ENCODE results near the gene LRP10. TPM values are rescaled to one million over a fixed set of nuclear protein-coding genes. Genes with fewer than 3 reads are reported as not detected.

LRP10 gene
- total RNA-seq, 1 donor from 2014 or later, result 315 TPM

DNA sequence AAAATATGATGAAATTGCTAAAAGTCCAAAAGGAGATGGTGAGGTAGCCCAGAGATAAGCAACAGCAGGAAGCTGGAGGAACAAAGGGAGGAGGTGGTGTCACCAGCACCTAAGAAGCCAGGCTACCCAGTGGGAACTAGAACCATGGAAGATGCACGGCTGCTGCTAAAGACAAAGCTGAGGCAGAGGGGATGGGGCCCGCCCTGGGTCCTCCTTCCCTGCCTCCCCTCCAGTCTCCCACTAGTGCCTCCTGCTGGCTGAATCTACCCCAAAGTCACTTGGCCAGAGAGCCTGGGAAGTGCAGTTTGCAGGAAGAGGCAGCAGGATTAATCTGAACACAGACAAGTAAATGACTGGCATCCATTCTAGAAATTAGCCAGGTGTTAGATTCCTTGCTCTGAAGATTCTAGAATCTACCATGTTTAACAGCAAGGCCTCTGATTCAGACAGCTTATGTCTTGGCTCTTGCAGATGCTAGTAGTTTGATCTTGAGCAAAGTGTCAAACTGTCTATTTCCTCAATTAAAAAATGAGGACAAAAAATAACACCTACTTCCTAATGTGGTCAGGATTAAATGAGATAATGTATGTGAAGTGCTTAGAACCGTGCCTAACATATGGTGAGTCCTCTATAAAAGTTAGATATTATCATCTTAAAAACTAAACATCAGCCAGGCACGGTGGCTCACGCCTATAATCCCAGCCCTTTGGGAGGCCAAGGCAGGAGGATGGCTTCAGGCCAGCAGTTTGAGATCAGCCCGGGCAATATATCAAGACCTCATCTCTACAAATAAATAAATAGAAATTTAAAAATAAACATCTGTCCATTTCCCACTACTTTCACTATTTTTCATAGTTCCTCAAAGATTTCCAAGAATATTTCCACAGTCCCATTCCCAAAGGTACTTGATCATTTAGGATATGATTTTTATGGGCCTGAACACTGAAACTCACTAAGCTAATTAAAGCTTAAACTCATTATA lies 5.8 kb upstream of the LRP10 start:
- no peak for DNase-seq (ENCODE audit: low spot score)

DNA sequence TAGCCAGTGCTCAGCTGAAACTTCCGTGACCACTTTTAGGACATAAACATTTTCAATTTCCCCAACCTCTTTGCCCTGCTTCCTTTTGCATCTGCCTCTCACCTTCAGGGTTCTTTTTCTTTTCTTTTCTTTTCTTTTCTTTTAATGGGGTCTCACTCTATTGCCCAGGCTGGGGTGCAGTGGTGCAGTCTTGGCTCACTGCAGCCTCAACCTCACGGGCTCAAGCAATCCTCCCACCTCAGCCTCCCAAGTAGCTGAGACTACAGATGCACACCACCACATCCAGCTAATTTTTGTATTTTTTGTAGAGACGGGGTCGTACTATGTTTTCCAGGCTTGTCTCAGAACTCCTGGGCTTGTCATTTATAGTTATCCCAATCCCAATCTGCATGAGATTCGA lies 4.7 kb upstream of the LRP10 start:
- DNase-seq (ENCODE audit: low spot score), result no peak

DNA sequence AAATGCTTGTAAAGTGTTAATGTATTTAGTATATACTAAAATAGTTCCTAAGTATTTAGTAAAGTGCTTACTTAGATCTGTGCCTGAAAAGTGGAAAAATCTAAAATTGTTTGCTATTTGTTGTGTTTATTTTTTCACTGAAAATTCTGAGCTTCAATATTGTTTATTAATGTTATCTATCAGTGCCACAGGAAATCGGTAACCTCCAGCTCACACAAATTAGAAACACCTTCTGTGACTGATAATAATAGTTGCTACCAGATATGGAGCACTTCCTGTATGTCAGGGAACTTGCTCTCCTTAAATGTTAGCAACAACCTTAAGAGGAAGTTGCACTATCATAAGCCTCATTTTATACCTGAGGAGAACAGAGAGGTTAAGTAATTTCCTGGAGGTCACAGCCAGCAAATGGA lies 723 bp upstream of the LRP10 start:
- DNase-seq (ENCODE audit: low spot score), result no peak

DNA sequence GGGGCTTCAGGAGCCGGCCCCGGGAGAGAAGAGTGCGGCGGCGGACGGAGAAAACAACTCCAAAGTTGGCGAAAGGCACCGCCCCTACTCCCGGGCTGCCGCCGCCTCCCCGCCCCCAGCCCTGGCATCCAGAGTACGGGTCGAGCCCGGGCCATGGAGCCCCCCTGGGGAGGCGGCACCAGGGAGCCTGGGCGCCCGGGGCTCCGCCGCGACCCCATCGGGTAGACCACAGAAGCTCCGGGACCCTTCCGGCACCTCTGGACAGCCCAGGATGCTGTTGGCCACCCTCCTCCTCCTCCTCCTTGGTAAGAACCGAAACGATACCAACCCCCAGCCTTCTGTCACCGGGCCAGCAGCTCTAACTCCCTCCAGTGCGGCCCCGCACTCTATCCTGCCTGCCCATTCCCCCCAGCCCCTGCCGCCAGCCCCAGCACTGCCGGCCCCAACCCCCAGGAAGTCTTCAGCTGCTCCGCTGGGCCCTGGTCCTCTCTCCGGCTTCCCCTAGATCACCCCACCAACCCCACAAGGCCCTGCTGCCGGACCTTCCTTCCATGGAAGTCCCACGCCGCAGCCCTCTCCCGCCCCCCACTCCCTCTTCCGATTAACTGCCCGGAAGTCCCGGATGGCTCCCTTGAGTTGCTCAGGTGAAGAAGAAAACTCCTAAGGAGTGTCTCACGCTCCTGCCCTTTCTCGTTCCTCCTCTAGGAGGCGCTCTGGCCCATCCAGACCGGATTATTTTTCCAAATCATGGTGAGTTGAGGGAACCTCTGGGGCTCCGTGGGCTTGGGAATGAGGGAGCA lies 693 bp downstream of the LRP10 start:
- peak; percentile 89 for DNase-seq (ENCODE audit: low spot score)

DNA sequence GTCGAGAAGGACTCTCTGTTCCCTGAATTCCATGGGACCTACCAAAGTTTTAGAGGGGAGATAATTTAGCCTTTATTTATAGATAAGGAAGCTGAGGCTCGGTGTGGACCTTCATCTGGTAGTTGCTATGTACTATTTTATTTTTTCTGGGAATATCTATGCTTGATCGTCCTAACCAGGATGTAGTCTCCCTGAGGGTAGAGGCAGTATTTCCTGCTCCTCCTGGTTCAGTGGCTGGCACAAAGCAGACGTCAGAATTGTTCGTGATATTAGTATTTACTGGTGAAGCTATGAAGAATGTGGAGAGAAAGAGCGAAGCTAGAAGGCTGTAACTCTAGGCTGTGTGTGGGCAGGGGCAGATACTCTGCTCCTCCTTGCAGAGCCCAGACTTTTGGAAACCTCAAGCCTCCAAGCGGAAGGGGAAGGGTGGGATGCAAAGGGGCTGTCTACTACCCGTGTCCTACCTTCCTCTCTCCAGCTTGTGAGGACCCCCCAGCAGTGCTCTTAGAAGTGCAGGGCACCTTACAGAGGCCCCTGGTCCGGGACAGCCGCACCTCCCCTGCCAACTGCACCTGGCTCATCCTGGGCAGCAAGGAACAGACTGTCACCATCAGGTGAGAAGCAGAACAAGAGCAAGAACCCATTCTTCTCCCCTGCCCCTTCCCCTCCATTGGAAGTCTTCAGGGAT lies 1.4 kb downstream of the LRP10 start:
- DNase-seq (ENCODE audit: low spot score), result no peak

DNA sequence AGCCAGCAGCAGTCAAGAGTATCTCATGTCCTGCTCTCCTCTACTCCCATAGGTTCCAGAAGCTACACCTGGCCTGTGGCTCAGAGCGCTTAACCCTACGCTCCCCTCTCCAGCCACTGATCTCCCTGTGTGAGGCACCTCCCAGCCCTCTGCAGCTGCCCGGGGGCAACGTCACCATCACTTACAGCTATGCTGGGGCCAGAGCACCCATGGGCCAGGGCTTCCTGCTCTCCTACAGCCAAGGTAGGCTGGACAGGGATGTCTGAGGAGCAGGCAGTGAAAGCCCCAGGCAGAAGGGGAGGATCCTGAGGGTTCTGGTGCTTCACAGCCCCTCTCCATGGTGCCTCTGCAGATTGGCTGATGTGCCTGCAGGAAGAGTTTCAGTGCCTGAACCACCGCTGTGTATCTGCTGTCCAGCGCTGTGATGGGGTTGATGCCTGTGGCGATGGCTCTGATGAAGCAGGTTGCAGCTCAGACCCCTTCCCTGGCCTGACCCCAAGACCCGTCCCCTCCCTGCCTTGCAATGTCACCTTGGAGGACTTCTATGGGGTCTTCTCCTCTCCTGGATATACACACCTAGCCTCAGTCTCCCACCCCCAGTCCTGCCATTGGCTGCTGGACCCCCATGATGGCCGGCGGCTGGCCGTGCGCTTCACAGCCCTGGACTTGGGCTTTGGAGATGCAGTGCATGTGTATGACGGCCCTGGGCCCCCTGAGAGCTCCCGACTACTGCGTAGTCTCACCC lies 3.6 kb downstream of the LRP10 start:
- no peak for DNase-seq (ENCODE audit: low spot score)

DNA sequence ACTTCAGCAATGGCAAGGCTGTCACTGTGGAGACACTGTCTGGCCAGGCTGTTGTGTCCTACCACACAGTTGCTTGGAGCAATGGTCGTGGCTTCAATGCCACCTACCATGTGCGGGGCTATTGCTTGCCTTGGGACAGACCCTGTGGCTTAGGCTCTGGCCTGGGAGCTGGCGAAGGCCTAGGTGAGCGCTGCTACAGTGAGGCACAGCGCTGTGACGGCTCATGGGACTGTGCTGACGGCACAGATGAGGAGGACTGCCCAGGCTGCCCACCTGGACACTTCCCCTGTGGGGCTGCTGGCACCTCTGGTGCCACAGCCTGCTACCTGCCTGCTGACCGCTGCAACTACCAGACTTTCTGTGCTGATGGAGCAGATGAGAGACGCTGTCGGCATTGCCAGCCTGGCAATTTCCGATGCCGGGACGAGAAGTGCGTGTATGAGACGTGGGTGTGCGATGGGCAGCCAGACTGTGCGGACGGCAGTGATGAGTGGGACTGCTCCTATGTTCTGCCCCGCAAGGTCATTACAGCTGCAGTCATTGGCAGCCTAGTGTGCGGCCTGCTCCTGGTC lies 4.3 kb downstream of the LRP10 start:
- no peak for DNase-seq (ENCODE audit: low spot score)

DNA sequence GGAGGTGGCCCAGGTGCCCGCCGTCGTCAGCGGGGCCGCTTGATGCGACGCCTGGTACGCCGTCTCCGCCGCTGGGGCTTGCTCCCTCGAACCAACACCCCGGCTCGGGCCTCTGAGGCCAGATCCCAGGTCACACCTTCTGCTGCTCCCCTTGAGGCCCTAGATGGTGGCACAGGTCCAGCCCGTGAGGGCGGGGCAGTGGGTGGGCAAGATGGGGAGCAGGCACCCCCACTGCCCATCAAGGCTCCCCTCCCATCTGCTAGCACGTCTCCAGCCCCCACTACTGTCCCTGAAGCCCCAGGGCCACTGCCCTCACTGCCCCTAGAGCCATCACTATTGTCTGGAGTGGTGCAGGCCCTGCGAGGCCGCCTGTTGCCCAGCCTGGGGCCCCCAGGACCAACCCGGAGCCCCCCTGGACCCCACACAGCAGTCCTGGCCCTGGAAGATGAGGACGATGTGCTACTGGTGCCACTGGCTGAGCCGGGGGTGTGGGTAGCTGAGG lies 5.5 kb downstream of the LRP10 start:
- DNase-seq (ENCODE audit: low spot score), result no peak

DNA sequence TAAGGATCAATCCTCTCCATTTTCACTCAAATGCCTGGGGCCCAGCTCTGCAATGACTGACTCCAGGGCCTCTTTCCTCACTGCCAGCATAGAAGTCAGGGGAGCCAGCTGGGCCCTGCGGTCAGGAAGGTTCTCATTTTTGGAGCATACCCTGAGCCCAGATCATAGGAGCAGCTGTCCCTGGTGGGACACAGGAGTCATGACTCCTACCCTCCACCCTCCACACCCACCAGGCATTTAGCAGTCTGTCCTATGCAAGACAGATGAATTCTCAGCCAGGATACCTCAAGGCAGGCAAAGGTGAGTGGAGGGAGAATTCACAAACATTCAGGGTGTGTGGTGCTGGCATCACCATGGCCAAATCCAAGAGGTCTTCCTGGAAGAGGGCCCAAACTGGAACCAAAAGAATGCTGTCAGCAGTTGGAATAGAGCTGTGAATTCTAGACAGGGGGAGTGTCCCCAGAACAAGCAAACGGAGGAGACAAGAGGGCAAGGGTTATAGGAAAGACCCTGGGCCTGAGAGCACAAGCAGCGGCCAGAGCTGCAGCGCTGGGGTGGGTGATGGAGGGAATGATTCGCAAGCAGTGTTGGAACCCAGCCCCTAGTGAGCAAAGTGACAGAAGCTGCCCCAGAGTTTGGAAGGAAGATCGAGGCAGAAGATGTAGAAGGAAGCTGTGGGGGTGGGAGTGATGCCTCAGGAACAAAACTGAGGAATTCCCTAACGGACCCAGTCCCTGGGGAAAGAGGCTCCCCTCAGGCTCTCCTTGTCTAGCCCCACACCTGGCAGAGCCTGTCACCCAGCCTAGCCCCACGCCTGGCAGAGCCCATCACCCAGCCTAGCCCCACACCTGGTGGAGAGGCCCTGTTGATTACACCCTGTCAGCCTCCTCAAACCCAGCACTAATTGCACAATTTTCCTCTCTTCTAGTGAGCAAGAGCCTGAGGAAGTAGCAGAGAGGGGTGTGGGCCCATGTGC lies 7.0 kb downstream of the LRP10 start:
- no peak for DNase-seq (ENCODE audit: low spot score)

DNA sequence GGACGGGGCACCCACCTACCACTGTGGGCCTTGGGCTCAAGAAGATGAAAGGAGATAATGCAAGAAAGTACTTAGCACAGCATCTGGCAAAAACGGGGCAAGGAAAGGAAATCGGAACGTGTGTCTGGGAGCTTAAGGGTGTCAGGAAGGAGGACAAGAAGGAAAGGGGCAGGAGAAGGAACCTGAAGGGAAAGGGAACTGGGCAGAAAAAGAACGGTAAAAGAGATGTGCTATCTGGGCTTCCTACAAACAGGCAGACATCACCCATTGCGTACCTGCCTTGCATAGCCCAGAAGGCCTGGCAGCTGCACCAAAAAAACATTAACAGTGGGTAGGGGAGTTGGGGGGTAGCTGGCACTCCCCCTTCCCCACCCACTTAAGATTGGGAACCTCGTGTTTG lies 10.5 kb downstream of the LRP10 start:
- no peak for DNase-seq (ENCODE audit: low spot score)

DNA sequence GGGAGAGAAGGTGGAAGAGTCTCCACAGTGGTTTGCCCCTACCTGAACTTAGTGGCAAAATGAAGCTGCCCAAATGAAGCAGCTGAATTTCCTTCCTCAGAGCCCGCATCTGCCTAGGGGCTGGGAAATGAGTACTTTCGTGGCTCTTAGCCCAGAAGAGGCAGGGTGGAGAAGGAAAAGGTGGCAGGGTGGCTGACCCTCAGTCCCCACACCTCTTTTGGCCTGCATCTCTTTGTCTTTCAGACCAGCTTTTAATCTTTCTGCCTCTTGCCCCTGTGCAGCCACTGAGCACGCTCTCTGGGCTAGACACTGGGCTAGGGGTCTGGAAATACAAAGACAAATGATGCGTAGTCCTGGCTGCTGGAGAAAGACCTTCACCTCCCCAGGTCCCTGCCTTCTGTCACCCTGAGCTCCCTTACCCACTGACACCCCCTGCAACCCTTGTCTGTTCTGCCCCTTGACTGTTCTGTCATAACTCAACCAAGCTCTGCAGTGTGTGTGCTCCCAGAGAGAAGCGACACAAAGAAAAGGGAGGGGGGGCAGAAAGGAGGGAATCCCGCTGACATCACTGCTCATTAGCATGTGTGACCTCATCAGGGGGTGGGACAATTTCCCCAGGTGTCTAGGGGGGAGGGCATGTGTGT lies 11.1 kb downstream of the LRP10 start:
- peak; percentile 58 for DNase-seq (ENCODE audit: low spot score)

DNA sequence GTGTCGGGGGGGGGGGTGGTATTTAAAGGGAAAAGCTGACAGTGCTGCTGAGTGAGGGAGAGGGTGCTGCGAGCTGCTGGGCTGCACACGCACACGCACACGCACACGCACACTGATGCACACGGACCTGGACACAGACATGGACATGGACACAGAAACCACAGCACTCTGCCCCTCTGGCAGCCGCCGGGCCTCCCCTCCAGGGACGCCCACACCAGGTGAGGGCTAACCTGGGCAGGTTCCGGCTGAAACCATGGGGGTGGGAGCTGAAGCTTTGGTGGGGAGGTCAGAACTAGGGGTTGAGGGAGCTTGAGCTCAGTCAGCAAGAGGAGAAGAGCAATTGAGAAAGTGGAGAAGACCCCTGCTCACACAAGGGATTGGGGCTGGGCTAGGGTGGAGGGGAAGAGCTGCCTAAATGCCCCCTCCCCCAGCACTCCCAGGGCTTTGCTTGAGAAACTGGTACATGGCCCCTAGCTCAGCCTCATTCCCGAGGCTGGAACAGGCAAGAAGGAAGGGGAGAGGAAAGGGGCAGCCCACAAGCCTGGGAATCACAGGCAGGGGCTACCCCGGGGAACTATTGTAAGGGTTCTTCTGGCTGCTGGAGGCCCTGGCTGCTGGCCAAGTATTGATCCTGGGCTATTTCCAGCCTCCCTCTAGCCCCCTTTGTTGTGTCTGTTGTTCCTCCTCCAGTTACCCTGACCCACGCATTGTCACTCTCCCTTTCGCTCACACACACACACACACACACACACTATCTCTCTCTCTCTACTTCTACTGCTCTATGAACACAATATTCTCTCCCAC lies 11.8 kb downstream of the LRP10 start, which contains the start of gene REM2:
TSS of gene REM2 (plus strand) at position 50 of the 804 bp plus-strand sequence. CDS start at position 116, 66 bp downstream.
- no peak for DNase-seq (ENCODE audit: low spot score)

DNA sequence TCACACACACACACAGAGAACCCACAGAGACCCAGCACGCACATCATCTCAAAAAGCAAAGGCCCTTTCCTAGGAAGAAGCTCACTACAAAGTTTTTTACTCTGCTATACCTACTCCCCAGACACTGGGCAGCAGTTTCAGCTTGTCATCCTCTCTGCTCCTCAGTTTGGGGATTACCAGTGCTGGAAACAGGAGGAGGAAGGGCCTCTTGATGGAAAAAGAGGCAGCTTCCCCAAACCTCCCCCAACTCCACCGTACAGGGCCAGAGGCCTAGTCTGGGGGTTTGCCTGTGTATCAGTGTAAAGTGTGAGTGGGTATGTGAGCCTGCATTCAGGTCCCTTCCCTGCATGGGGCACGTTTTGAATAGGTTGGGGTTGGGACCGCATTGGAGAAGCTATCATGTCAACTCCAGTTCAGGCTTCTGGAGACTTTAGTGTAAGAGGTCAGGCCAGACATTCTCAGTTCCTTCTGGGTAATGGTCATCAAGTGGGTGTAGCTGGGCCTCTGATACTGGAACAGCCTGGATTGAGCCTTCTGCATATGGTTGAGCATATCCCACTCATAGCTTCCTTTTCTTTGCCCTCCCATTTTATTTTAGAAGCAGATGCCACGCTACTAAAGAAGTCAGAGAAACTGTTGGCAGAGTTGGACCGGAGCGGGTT lies 12.7 kb downstream of the LRP10 start:
- no peak for DNase-seq (ENCODE audit: low spot score)

DNA sequence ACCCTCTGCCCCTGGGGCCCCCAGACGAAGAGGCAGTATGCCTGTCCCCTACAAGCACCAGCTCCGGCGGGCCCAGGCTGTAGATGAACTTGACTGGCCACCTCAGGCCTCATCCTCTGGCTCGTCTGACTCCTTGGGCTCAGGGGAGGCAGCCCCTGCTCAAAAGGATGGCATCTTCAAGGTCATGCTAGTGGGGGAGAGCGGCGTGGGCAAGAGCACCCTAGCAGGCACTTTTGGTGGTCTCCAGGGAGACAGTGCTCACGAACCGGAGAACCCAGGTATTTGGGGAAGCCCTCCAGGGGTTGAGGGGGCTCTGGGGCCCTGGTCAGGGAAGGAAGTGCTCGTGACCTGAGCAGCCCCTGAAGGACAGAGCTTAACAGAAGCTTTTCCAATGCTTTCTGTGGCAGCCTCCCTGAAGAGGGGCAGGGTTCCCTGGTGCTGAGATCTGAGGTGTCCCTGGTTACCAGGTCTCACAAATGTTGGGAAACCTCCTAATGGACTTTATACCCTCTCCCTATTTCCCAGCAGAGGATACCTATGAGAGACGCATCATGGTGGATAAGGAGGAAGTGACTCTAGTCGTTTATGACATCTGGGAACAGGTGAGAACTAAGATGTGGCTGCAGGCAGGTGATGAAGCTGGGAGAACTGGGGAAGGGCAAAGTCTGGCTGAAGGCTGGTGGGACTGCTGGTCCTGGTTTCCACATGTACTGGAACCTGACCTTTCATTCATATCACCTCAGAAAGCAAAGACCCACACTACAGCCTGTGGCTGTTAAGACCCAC lies 13.4 kb downstream of the LRP10 start:
- DNase-seq (ENCODE audit: low spot score), result no peak

DNA sequence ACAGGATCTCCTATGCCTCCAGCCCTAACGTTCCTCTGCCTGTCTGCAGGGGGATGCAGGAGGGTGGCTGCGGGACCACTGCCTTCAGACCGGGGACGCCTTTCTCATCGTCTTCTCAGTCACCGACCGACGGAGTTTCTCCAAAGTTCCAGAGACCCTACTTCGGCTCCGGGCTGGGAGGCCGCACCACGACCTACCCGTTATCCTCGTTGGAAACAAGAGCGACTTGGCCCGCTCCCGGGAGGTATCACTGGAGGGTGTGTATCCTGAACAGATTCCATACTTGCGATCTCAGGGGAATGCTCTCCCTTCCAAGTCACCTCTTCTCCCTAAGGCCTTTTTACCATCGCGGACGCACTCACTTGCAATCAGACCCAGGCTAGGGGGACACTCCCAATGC lies 14.4 kb downstream of the LRP10 start:
- DNase-seq (ENCODE audit: low spot score), result no peak

DNA sequence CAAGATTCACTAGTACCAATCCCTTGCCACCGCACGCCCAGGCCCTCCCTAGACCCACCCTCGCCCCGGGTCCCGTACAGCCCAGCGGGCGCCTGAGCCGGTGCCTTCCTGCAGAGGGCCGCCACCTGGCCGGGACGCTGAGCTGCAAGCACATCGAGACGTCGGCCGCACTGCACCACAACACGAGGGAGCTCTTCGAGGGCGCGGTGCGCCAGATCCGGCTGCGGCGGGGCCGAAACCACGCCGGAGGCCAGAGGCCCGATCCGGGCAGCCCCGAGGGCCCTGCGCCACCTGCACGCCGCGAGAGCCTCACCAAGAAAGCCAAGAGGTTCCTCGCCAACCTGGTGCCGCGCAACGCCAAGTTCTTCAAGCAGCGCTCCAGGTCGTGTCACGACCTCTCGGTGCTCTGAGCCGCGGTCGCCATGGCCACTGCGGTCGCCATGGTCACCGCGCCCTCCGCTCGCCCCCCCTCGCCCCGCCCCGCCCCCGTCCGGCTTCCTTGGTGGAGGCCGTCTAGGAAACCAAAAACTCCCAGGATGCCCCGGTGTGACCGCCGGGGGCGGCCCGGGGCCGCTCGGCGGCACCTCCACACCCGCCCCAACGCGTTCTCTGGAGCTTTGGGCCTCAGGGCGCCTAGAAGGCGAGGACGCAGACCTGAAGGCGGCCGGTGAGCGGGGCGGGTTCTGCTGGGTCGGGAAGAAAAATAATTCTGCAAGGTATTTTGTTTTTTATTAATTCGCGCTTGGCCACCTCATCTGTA lies 15.1 kb downstream of the LRP10 start:
- peak; percentile 77 for DNase-seq (ENCODE audit: low spot score)

Data from mucosa of gallbladder (tissue), 1 donor.